UCSD-AML1 (cell line): Measurements from ENCODE around the gene ZBTB7B.

Experiments
- DNase-seq: peaks from one replicate; lab custom pipeline; 2025; ENCODE audit not compliant: unreplicated experiment; lab: John Stamatoyannopoulos, UW

The ZBTB7B gene

DNA sequence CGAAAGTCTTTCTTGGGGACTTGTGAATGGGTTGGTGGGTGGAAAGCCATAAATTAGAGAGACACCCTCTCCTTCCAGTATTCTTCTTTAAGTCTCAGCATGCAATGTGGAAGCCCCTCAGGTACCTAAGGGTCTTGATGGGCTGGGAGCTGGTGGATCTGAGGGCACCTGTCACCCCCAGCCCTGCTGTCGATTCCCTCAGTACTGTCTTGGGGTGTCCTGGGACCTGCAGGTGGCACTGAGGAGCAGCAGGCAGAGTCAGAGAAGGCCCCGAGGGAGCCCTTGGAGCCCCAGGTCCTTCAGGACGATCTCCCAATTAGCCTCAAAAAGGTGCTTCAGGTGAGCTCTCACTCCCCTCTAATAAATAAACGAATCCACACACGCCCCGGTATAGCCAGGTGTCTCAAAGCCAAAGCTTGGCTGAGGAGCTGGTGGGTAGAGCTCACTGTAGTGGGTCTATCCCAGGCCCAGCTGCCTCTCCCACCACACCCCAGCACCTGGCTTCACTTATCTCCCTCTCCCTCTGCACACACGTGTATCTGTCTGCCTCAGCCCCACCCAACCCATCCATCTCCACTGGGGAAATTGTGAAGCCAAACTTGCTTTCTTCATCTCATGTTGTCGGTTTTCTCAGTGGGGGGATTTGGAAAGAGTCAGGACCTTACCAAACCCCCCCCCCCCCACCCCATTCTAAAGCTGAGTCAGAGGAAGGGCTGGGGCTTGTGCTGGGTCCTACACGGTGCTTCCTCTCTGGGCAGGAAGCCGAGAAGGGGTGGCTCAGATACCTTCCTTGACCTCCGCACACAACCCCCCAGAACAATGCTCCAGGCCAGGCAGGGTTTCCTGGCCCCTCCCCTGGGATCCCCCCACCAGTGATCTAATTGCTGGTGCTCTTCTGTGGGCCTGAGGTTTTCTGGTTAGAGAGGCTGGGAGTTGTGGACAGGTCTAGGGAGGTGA lies 50.1 kb downstream of the ZBTB7B start:
- DNase-seq: peak; percentile 58

DNA sequence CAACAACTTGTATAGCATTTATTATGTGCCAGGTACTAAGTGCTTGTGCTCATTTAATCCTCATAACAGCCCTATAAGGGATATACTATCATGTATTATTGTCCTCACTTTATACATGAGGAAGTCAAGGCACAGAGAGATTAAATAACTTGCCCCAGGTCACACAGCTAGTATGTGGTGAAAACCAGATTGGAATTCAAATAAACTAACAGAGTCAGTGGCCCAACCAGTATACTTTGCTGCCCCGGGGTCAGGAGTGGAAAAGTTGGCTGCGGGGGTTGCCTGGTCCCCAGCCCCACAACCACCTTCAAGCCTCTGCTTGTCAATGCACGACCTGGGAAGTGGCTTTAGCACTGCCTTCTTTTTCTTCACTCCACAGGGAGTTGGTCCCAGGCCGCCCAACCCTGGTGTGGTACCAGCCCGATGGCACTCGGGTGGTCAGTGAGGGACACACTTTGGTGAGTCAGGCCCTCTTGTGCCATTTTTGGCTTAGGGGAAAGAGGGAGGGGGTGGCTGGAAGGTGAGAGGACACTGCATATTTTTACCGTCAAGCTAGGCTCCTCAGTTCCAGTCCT lies 51.0 kb downstream of the ZBTB7B start:
- no peak for DNase-seq

DNA sequence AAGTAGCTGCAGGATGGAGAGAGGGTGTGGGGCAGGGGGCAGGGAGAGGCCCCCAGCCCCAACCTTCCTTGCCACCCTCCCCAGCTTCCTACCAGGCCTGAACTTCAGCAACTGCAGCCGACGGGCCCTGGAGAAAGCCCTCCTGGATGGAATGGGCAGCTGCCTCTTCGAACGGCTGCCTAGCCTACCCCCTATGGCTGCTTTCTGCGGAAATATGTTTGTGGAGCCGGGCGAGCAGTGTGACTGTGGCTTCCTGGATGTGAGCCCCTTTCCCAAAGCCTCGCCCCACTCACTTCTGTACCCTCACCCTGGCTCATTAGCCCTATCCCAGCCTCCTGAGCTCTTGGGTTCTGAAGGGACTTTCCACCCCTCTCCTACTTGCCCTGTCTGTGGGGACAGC lies 54.5 kb downstream of the ZBTB7B start:
- no peak for DNase-seq

- DNase-seq: no peak
Measured at GRCh38 chr1:155057788-155058211, 55.2 kb downstream of the ZBTB7B start.

GRCh38 chr1:155060736-155061135 lies 58.1 kb downstream of the ZBTB7B start:
- DNase-seq: no peak

DNA sequence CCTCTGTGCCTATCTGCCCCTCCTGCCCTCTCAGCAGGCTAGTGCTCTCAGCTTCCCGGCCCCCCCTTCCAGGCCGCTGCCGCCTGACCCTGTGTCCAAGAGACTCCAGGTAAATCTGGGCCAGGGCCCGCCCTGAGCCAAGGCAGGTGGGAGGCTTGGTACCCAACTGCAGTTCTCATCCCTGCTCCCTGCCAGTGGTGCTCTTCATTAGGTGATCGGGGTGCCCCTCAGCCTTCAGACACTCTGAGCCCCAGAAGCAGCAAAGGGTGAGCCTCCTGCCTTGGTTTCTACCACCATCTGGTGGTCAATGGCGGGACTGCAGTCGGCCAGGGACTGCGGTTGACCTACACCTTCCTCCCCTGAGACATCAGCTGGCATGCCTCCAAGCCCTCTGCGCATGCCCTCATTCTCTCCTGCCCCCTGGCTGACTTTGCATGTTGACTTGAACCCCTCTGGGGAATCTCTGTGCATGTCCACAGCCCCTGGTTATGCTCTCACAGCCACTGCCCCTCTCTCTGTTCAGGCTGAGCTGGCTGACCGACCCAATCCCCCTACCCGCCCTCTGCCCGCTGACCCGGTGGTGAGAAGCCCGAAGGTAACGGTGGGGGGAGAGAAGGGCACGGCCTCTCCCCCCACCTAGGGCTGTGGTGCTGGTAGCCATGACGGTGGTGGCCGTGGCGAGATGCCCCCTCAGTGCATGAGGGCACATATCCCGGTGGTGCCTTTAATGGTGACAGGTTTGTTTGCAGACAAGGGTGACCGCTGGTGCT lies 59.0 kb downstream of the ZBTB7B start:
- peak; percentile 86 for DNase-seq

DNA sequence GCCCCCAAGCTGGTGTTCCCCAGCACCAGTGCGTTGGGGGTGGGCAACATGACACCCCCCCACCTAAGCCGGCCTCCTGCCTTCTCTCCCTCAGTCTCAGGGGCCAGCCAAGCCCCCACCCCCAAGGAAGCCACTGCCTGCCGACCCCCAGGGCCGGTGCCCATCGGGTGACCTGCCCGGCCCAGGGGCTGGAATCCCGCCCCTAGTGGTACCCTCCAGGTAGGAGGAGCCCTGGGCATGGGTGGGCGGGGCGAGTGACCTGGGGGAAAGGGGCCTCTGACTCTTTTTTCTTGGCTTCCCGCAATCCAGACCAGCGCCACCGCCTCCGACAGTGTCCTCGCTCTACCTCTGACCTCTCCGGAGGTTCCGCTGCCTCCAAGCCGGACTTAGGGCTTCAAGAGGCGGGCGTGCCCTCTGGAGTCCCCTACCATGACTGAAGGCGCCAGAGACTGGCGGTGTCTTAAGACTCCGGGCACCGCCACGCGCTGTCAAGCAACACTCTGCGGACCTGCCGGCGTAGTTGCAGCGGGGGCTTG lies 59.6 kb downstream of the ZBTB7B start:
- DNase-seq: no peak

DNA sequence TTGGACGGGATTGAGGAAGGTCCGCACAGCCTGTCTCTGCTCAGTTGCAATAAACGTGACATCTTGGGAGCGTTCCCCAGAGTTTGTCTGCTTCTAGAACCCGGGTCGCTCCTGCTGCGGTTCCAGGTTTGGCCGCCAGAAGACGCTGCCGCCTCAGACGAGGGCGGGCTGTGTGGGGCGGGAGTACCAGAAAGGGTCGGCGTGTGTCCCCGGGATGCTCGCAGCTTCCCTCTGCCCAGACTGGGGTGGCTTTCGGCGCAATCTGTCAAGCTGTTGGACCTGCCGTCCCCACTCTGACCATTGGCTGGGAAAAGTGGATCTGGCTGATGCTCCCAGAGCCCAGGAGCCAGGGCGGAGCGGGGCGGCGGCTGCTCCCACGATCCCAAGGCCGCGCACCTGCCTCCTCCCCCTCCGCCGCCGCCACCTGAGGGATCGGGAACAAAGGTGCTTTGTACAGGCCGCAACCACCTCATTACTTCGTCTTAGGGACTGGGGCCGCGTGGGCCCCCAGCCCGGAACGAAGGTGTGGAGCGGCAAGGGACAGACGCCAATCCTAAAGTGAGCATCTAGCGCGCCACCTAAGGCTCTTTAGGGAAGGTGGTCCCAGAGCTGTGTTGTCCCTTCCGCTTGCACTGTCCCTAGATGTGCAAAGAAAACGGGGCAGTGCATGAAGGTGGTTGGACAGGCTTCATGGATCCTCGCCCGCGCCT lies 60.3 kb downstream of the ZBTB7B start:
- DNase-seq: no peak

DNA sequence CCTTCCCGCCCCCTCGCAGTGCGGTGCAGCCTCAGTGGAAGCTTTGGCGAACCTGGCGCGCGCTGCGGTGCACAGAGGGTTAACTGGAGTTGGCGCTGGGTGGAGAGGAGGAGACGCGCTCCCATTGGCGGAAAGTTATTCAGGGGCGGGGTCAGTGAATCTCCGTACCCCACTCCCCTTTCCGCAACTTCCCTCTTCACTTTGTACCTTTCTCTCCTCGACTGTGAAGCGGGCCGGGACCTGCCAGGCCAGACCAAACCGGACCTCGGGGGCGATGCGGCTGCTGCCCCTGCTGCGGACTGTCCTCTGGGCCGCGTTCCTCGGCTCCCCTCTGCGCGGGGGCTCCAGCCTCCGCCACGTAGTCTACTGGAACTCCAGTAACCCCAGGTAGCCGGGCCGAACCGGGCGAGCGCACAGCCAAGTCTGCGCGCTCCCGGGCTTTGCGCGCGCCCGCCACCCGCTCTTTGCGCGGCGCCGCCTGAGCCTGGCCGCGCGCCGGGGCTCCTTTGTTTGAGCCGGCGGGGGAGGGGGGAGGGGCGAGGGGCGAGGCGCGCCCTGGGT lies 61.0 kb downstream of the ZBTB7B start, which contains the start of gene EFNA4:
Gene EFNA4 (plus strand): TSS at position 191 of the 561 bp plus-strand sequence. CDS start 84 bp downstream, at position 275.
- peak; percentile 81 for DNase-seq

GRCh38 chr1:155064111-155064831 lies 61.7 kb downstream of the ZBTB7B start:
- no peak for DNase-seq

- no peak for DNase-seq
Measured at GRCh38 chr1:155064832-155065429, 62.3 kb downstream of the ZBTB7B start.

- no peak for DNase-seq
Measured at GRCh38 chr1:155066777-155067176, 64.2 kb downstream of the ZBTB7B start.
